SU-DHL-6 (cell line): ENCODE results near the gene RSF1.

Source experiments
- H2AFZ ChIP-seq: fragments of 200-600 bp; sonication (generic); 2 replicates; pipeline ENCODE4 v1.6.1; 2014; ENCODE audit warnings: low read depth, mild to moderate bottlenecking, moderate library complexity, mixed read lengths, antibody characterized with exemption, low read length; ENCODE audit not compliant: severe bottlenecking
- H3F3A ChIP-seq: fragments of 200-600 bp; shearing (Covaris generic); 2 replicates; pipeline ENCODE4 v1.6.0; 2016; ENCODE audit warnings: antibody characterized with exemption, mild to moderate bottlenecking; ENCODE audit not compliant: insufficient read depth
- H3K27ac ChIP-seq: fragments of 200-600 bp; sonication (generic); 2 replicates; pipeline ENCODE4 v1.5.1; 2016; ENCODE audit warnings: low read depth, mild to moderate bottlenecking, low read length, moderate library complexity, mixed read lengths
- H3K27me3 ChIP-seq: fragments of 200-600 bp; sonication (generic), shearing (Covaris generic); 2 replicates; pipeline ENCODE4 v1.6.0; 2014; ENCODE audit warnings: mild to moderate bottlenecking, low read length
- H3K36me3 ChIP-seq: fragments of 200-600 bp; sonication (generic); 2 replicates; pipeline ENCODE4 v1.6.1; 2014; ENCODE audit warnings: mild to moderate bottlenecking, low read length, mixed read lengths
- H3K4me2 ChIP-seq: fragments of 300-600, 200-600 bp; shearing (Covaris generic), sonication (generic); 2 replicates; pipeline ENCODE4 v1.6.0; 2014; ENCODE audit warnings: low read length, low read depth, mild to moderate bottlenecking; ENCODE audit not compliant: poor library complexity, severe bottlenecking
- H3K4me3 ChIP-seq: fragments of 200-600 bp; sonication (generic); 2 replicates; pipeline ENCODE4 v1.5.1; 2014; ENCODE audit warnings: antibody characterized with exemption, low read length, mild to moderate bottlenecking, mixed read lengths; ENCODE audit not compliant: insufficient read depth, poor library complexity, severe bottlenecking
- H3K79me2 ChIP-seq: fragments of 200-600 bp; sonication (generic); 2 replicates; pipeline ENCODE4 v1.6.1; 2014; ENCODE audit warnings: mild to moderate bottlenecking, low read length, moderate library complexity; ENCODE audit not compliant: insufficient read depth
- H3K9ac ChIP-seq: fragments of 200-600 bp; sonication (generic); 2 replicates; pipeline ENCODE4 v1.7.0; 2014; ENCODE audit warnings: mild to moderate bottlenecking, low read length
- H3K9me2 ChIP-seq: fragments of 200-600 bp; sonication (generic); replicated peaks from 2 replicates; pipeline ENCODE4 v1.6.1; 2014; ENCODE audit warnings: low read length; ENCODE audit not compliant: insufficient read depth
- H3K9me3 ChIP-seq: fragments of 200-600 bp; sonication (generic); 2 replicates; pipeline ENCODE4 v1.6.1; 2014; ENCODE audit warnings: low read length, mixed read lengths; ENCODE audit not compliant: insufficient read depth
- H4K20me1 ChIP-seq: fragments of 200-600 bp; sonication (generic); 2 replicates; pipeline ENCODE4 v1.6.1; 2014; ENCODE audit warnings: low read depth, mild to moderate bottlenecking, antibody characterized with exemption, low read length, moderate library complexity, mixed read lengths
- EZH2phosphoT487 ChIP-seq: fragments of 200-600 bp; sonication (generic), shearing (Covaris generic); conservative IDR thresholded peaks from 2 replicates; pipeline ENCODE4 v1.6.1; 2018; ENCODE audit warnings: mild to moderate bottlenecking, antibody characterized with exemption, low read length, moderate library complexity, mixed read lengths
- TF ChIP-seq, protein P1 (sequence below): fragments of 200-600 bp; sonication (generic); IDR thresholded peaks from one replicate; pipeline ENCODE4 v1.5.1; 2017; ENCODE audit warnings: antibody characterized with exemption, mild to moderate bottlenecking, low read length, moderate library complexity; ENCODE audit not compliant: insufficient read depth, poor library complexity, severe bottlenecking

RSF1 gene

DNA sequence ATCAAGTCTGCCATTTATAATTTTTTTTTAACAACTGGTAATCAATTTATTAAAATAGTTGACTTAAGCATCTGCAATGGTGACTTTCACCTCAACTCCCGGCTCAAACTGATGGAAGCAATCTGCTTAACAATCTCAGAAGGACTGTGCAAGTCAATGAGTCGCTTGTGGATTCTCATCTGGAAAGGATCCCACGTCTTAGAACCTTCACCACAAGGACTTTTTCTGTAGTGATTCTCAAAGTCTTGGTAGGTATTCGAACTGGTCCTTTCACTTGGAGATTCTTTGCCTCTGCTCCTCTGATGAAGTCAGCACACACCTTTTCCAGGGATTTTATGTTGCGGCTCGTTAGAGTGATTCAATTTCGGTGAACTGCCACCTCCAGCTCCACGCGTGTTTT lies 7.3 kb downstream of the RSF1 start:
- peaks cover 31% of the 10 kb centered on the region for H4K20me1 ChIP-seq
- peaks cover 98% of the 10 kb centered on the region for H3K79me2 ChIP-seq
- no peaks in the 10 kb centered on the region for H3K9me3 ChIP-seq
- H3K27ac ChIP-seq = no peak overlapping the region
- H3K27me3 ChIP-seq = no peaks in the 10 kb centered on the region
- H3F3A ChIP-seq = no peaks in the 10 kb centered on the region
- no peak overlapping the region for H3K4me2 ChIP-seq
- H3K36me3 ChIP-seq = peaks cover 21% of the 10 kb centered on the region; the same call in 1 of the 2 replicates
- H2AFZ ChIP-seq = no peak overlapping the region
- no peak for TF ChIP-seq EZH2phosphoT487
- H3K4me3 ChIP-seq = no peak overlapping the region
- H3K9me2 ChIP-seq = no peaks in the 10 kb centered on the region
- H3K9ac ChIP-seq = no peak overlapping the region

DNA sequence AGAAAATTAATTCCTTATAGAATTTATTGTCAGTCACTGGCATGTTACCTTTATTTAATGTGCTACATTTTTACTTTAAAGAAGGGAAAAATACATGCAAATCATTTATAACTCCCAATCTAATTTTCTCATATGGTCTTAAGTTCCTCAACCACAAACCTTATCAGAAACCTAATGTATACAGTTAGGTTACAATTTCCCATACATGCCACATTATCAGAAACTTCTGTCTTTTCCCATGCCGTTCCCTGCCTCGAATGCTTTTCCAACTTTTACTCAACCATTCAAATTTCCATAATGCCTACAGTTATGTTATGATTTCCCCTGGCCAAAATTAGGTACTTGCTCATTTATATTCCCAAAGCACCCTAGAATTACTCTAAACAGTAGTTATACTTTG lies 13.5 kb downstream of the RSF1 start:
- peaks cover 34% of the 10 kb centered on the region for H4K20me1 ChIP-seq

DNA sequence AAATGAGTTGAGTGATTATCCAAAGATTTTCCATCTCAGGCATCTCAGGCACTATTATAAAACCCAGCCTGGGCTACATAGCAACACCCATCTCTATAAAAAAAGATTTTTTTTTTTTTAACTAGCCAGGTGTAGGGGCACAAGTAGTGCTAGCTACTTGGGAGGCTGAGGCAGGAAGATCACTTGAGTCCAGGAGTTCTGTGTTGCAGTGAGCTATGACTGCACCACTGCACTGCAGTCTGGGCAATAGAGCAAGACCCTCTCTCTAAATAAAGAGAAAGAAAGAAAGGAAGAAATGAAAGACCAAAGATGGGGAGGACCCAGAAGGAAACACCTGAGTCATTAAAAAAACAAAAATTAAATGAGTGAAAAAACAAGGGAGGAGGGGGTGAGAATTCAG lies 14.1 kb downstream of the RSF1 start:
- no peaks in the 10 kb centered on the region for H3F3A ChIP-seq
- H3K36me3 ChIP-seq = 0 out of 2 replicates have a peak, but pooled peaks cover 7% of the 10 kb centered on the region
- no peak for TF ChIP-seq EZH2phosphoT487
- TF ChIP-seq, protein P1, sequence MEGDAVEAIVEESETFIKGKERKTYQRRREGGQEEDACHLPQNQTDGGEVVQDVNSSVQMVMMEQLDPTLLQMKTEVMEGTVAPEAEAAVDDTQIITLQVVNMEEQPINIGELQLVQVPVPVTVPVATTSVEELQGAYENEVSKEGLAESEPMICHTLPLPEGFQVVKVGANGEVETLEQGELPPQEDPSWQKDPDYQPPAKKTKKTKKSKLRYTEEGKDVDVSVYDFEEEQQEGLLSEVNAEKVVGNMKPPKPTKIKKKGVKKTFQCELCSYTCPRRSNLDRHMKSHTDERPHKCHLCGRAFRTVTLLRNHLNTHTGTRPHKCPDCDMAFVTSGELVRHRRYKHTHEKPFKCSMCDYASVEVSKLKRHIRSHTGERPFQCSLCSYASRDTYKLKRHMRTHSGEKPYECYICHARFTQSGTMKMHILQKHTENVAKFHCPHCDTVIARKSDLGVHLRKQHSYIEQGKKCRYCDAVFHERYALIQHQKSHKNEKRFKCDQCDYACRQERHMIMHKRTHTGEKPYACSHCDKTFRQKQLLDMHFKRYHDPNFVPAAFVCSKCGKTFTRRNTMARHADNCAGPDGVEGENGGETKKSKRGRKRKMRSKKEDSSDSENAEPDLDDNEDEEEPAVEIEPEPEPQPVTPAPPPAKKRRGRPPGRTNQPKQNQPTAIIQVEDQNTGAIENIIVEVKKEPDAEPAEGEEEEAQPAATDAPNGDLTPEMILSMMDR = no peak
- H3K9ac ChIP-seq = no peak overlapping the region
- H4K20me1 ChIP-seq = peaks cover 34% of the 10 kb centered on the region
- no peaks in the 10 kb centered on the region for H3K9me3 ChIP-seq
- H3K27ac ChIP-seq = no peak overlapping the region
- no peak overlapping the region for H3K4me2 ChIP-seq
- peaks cover 98% of the 10 kb centered on the region for H3K79me2 ChIP-seq
- H2AFZ ChIP-seq = no peak overlapping the region
- H3K27me3 ChIP-seq = no peaks in the 10 kb centered on the region
- H3K4me3 ChIP-seq = no peak overlapping the region
- H3K9me2 ChIP-seq = no peaks in the 10 kb centered on the region

More for the DNA sequence above, 13.5 kb downstream of the RSF1 start:
- no peak for TF ChIP-seq EZH2phosphoT487
- TF ChIP-seq, protein P1 = no peak
- Histone ChIP-seq H3F3A (no peaks in the 10 kb centered on the region), H3K27ac (no peak overlapping the region), H2AFZ (no peak overlapping the region), H3K9ac (no peak overlapping the region), H3K27me3 (no peaks in the 10 kb centered on the region), H3K79me2 (peaks cover 98% of the 10 kb centered on the region), H3K4me2 (no peak overlapping the region), H3K36me3 (0 out of 2 replicates have a peak, but pooled peaks cover 8% of the 10 kb centered on the region), H3K4me3 (no peak overlapping the region), H3K9me3 (no peaks in the 10 kb centered on the region), H3K9me2 (no peaks in the 10 kb centered on the region)

DNA sequence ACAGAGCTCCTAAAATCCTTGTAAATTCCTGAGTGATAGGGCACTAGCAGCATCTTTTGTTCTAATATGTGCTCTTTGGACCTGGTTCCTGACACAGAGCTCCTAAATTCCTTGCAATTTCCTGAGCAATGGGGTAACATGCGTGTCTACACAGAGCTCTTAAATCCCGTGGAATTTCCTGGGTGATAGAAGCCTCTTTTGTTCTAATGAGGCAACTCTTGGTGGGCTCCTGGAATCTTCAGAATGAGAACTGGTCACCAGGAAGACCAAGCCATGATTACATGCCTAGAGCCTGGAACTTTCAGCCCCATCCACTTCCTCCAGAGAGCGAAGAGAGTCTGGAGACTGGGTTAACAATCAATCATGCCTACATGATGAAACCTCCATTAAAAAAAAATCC lies 19.0 kb downstream of the RSF1 start:
- Histone ChIP-seq H3K36me3 (no peaks in the 10 kb centered on the region), H3K4me3 (no peak overlapping the region), H3K4me2 (no peak overlapping the region), H3K27ac (no peak overlapping the region), H3K27me3 (no peaks in the 10 kb centered on the region), H3K9me3 (no peaks in the 10 kb centered on the region), H3K9ac (no peak overlapping the region), H3K9me2 (no peaks in the 10 kb centered on the region), H2AFZ (no peak overlapping the region), H3K79me2 (peaks cover 100% of the 10 kb centered on the region), H4K20me1 (peaks cover 18% of the 10 kb centered on the region), H3F3A (no peaks in the 10 kb centered on the region)
- TF ChIP-seq, protein P1 = no peak
- no peak for TF ChIP-seq EZH2phosphoT487
